GM12801 (cell line): ENCODE data around the gene DUSP22.

ENCODE experiments used
- CTCF ChIP-seq: IDR thresholded peaks from one replicate; pipeline ENCODE4 v1.5.1; 2011; ENCODE audit warnings: control low read depth; ENCODE audit not compliant: insufficient read length; ENCODE audit errors: extremely low read depth

The DUSP22 gene

GRCh38 chr6:376827-377640 is 84.7 kb downstream of the DUSP22 start:
- no peak for TF ChIP-seq CTCF

- TF ChIP-seq CTCF = no peak
Measured at GRCh38 chr6:378090-378957, 86.0 kb downstream of the DUSP22 start.

- TF ChIP-seq CTCF = no peak
Measured at GRCh38 chr6:378958-379409, 86.7 kb downstream of the DUSP22 start.

- no peak for TF ChIP-seq CTCF
Measured at GRCh38 chr6:379410-380181, 87.3 kb downstream of the DUSP22 start.

GRCh38 chr6:380234-381218 is 88.2 kb downstream of the DUSP22 start:
- no peak for TF ChIP-seq CTCF

- TF ChIP-seq CTCF = no peak
Measured at GRCh38 chr6:381742-382461, 89.6 kb downstream of the DUSP22 start.
